OCI-LY1 (cell line): Measurements from ENCODE around the gene ARFGEF3.

Experiments used
- H2AFZ ChIP-seq: fragments of 200-600 bp; sonication (generic), shearing (Covaris generic); 2 replicates; pipeline ENCODE4 v1.6.0; 2014; ENCODE audit warnings: antibody characterized with exemption, mild to moderate bottlenecking, low read length
- H3F3A ChIP-seq: fragments of 200-600 bp; sonication (generic), shearing (Covaris generic); 2 replicates; pipeline ENCODE4 v1.6.0; 2014; ENCODE audit warnings: mild to moderate bottlenecking, antibody characterized with exemption, low read length, moderate library complexity; ENCODE audit not compliant: insufficient read depth
- H3K27ac ChIP-seq: fragments of 200-600 bp; sonication (generic); 2 replicates; pipeline ENCODE4 v1.5.1; 2014; ENCODE audit warnings: low read length, mixed run types, mild to moderate bottlenecking, low read depth; ENCODE audit not compliant: poor library complexity, severe bottlenecking
- H3K27me3 ChIP-seq: fragments of 200-600 bp; sonication (generic); 2 replicates; pipeline ENCODE4 v1.6.0; 2014; ENCODE audit warnings: antibody characterized with exemption, mild to moderate bottlenecking, low read length, moderate library complexity; ENCODE audit not compliant: insufficient read depth
- H3K36me3 ChIP-seq: fragments of 200-600 bp; sonication (generic); 2 replicates; pipeline ENCODE4 v1.6.1; 2014; ENCODE audit warnings: mild to moderate bottlenecking, antibody characterized with exemption, low read length, moderate library complexity, mixed read lengths; ENCODE audit not compliant: insufficient read depth
- H3K4me1 ChIP-seq: fragments of 200-600 bp; sonication (generic); 2 replicates; pipeline ENCODE4 v1.5.1; 2014; ENCODE audit warnings: mild to moderate bottlenecking, low read length, moderate library complexity; ENCODE audit not compliant: insufficient read depth, severe bottlenecking
- H3K4me2 ChIP-seq: fragments of 200-600 bp; sonication (generic), shearing (Covaris generic); 2 replicates; pipeline ENCODE4 v1.6.1; 2014; ENCODE audit warnings: low read length
- H3K4me3 ChIP-seq: fragments of 200-600 bp; sonication (generic); 2 replicates; pipeline ENCODE4 v1.5.1; 2014; ENCODE audit warnings: low read length, low read depth, mild to moderate bottlenecking, mixed read lengths; ENCODE audit not compliant: poor library complexity, severe bottlenecking
- H3K79me2 ChIP-seq: fragments of 200-600 bp; shearing (Covaris generic); 2 replicates; pipeline ENCODE4 v1.6.1; 2016; ENCODE audit warnings: mixed run types, low read length, mixed read lengths; ENCODE audit not compliant: insufficient read depth
- H3K9ac ChIP-seq: fragments of 200-600 bp; sonication (generic), shearing (Covaris generic); 2 replicates; pipeline ENCODE4 v1.6.1; 2014; ENCODE audit warnings: mild to moderate bottlenecking, low read length, mixed read lengths
- H3K9me2 ChIP-seq: fragments of 200-600 bp; sonication (generic), shearing (Covaris generic); 2 replicates; pipeline ENCODE4 v1.6.1; 2014; ENCODE audit warnings: low read depth, mild to moderate bottlenecking, low read length, mixed read lengths
- H3K9me3 ChIP-seq: fragments of 200-600 bp; shearing (Covaris generic); 2 replicates; pipeline ENCODE4 v1.6.1; 2014; ENCODE audit warnings: low read length, mixed read lengths
- H4K20me1 ChIP-seq: fragments of 200-600 bp; sonication (generic), shearing (Covaris generic); 2 replicates; pipeline ENCODE4 v1.6.0; 2016; ENCODE audit warnings: mild to moderate bottlenecking, low read length; ENCODE audit not compliant: insufficient read depth
- CTCF ChIP-seq: fragments of 200-600 bp; sonication (generic), shearing (Covaris generic); IDR thresholded peaks from 2 replicates; pipeline ENCODE4 v1.5.1; 2017; ENCODE audit warnings: mild to moderate bottlenecking, antibody characterized with exemption, low read length, moderate library complexity, mixed read lengths
- EZH2 ChIP-seq: fragments of 200-600 bp; sonication (generic), shearing (Covaris generic); IDR thresholded peaks from 2 replicates; pipeline ENCODE4 v1.8.0; 2017; ENCODE audit warnings: borderline replicate concordance, mixed run types, mild to moderate bottlenecking, antibody characterized with exemption, low read length, moderate library complexity, mixed read lengths

ARFGEF3 gene

DNA sequence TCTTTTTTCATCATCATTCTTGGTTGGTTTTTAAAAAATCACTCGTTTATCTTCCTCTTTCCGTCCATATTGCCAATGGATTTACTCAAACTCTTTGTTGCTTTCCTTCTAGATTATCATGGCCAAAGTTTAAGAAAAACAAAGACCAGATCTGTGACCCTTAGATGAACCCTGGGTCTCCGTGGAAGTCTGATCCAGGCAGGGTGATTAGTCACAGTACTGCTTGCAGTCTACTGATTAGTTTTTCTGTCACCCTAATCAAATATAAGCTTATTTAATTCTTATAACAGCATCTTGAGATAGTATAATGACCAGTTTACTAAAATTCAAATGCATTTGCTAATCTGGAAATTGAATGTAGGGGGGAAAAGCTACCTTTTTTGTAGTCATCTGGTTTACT, 210.0 kb downstream of the ARFGEF3 start:
- no peaks in the 10 kb centered on the region for H3F3A ChIP-seq
- H3K9me3 ChIP-seq = no peaks in the 10 kb centered on the region
- no peak overlapping the region for H2AFZ ChIP-seq
- H3K27me3 ChIP-seq = no peaks in the 10 kb centered on the region
- H3K36me3 ChIP-seq = no peaks in the 10 kb centered on the region
- TF ChIP-seq CTCF = no peak
- no peak for TF ChIP-seq EZH2
- no peaks in the 10 kb centered on the region for H3K4me1 ChIP-seq
- H4K20me1 ChIP-seq = no peaks in the 10 kb centered on the region
- no peak overlapping the region for H3K4me2 ChIP-seq
- no peaks in the 10 kb centered on the region for H3K9me2 ChIP-seq
- H3K79me2 ChIP-seq = no peaks in the 10 kb centered on the region
- H3K4me3 ChIP-seq = no peak overlapping the region
- no peak overlapping the region for H3K27ac ChIP-seq
- no peak overlapping the region for H3K9ac ChIP-seq

GRCh38 chr6:138372711-138373463, 211.1 kb downstream of the ARFGEF3 start:
- no peaks in the 10 kb centered on the region for H3K36me3 ChIP-seq
- H3F3A ChIP-seq = no peaks in the 10 kb centered on the region
- no peak for TF ChIP-seq EZH2
- no peak; the same call in 1 of the 2 replicates for TF ChIP-seq CTCF
- no peaks in the 10 kb centered on the region for H3K9me2 ChIP-seq
- no peaks in the 10 kb centered on the region for H3K4me1 ChIP-seq
- H3K4me2 ChIP-seq = no peak overlapping the region
- H2AFZ ChIP-seq = no peak overlapping the region
- no peaks in the 10 kb centered on the region for H4K20me1 ChIP-seq
- H3K4me3 ChIP-seq = no peak overlapping the region
- no peak overlapping the region for H3K9ac ChIP-seq
- no peak overlapping the region for H3K27ac ChIP-seq
- H3K9me3 ChIP-seq = no peaks in the 10 kb centered on the region
- no peaks in the 10 kb centered on the region for H3K27me3 ChIP-seq
- H3K79me2 ChIP-seq = no peaks in the 10 kb centered on the region

GRCh38 chr6:138374230-138374629, 212.5 kb downstream of the ARFGEF3 start:
- Histone ChIP-seq H3K27ac (no peak overlapping the region), H2AFZ (no peak overlapping the region), H3K4me1 (no peaks in the 10 kb centered on the region), H3K9me2 (no peaks in the 10 kb centered on the region), H4K20me1 (no peaks in the 10 kb centered on the region), H3K9ac (no peak overlapping the region), H3K9me3 (no peaks in the 10 kb centered on the region), H3K79me2 (no peaks in the 10 kb centered on the region), H3F3A (no peaks in the 10 kb centered on the region), H3K4me2 (no peak overlapping the region), H3K4me3 (no peak overlapping the region), H3K36me3 (no peaks in the 10 kb centered on the region), H3K27me3 (no peaks in the 10 kb centered on the region)
- no peak for TF ChIP-seq EZH2
- no peak for TF ChIP-seq CTCF
